Measurements from ENCODE around the gene ESPNL. TPM values are rescaled to one million over a fixed set of nuclear protein-coding genes. Genes with fewer than 3 reads are reported as not detected.

Gene ESPNL
- total and polyA plus RNA-seq, 9 donors = 0.11 to 12.9 (median 0.61) TPM

GRCh38 chr2:238128534-238129001 is 28.4 kb downstream of the ESPNL start:
- no peaks in the 10 kb centered on the region for H3K27me3 ChIP-seq
- peaks cover 6% of the 10 kb centered on the region for H3K4me1 ChIP-seq (ENCODE audit: insufficient read depth)
- TF ChIP-seq POLR2A (IDR thresholded peaks at IDR 0.05) (no peak), EP300 (IDR thresholded peaks at IDR 0.05) (no peak)
- TF ChIP-seq, protein P1, sequence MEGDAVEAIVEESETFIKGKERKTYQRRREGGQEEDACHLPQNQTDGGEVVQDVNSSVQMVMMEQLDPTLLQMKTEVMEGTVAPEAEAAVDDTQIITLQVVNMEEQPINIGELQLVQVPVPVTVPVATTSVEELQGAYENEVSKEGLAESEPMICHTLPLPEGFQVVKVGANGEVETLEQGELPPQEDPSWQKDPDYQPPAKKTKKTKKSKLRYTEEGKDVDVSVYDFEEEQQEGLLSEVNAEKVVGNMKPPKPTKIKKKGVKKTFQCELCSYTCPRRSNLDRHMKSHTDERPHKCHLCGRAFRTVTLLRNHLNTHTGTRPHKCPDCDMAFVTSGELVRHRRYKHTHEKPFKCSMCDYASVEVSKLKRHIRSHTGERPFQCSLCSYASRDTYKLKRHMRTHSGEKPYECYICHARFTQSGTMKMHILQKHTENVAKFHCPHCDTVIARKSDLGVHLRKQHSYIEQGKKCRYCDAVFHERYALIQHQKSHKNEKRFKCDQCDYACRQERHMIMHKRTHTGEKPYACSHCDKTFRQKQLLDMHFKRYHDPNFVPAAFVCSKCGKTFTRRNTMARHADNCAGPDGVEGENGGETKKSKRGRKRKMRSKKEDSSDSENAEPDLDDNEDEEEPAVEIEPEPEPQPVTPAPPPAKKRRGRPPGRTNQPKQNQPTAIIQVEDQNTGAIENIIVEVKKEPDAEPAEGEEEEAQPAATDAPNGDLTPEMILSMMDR (IDR thresholded peaks at IDR 0.05) = no peak
- H3K27ac ChIP-seq = no peak overlapping the region
- H3K4me3 ChIP-seq = no peak overlapping the region
- H3K9me3 ChIP-seq = no peaks in the 10 kb centered on the region
- intact Hi-C loops (cut with DNase I) = no loop called here
- WGBS, 3 donors = 84 to 93% (median 86%) methylated on average over 30 of the region's 30 CpGs
- H3K36me3 ChIP-seq = no peaks in the 10 kb centered on the region
- no peak for DNase-seq

GRCh38 chr2:238129166-238130010 is 29.2 kb downstream of the ESPNL start:
- no peak for DNase-seq
- Histone ChIP-seq H3K4me3 (no peak overlapping the region), H3K27ac (no peak overlapping the region), H3K27me3 (no peaks in the 10 kb centered on the region), H3K4me1 (ENCODE audit: insufficient read depth) (peaks cover 6% of the 10 kb centered on the region), H3K9me3 (no peaks in the 10 kb centered on the region), H3K36me3 (no peaks in the 10 kb centered on the region)
- TF ChIP-seq, protein P1 (IDR thresholded peaks at IDR 0.05) = no peak
- TF ChIP-seq POLR2A (IDR thresholded peaks at IDR 0.05) = no peak
- no peak for TF ChIP-seq EP300 (IDR thresholded peaks at IDR 0.05)
- intact Hi-C loops (cut with DNase I) = no loop called here
- WGBS, 3 donors = 83 to 85% (median 84%) methylated on average over 22 of the region's 22 CpGs

DNA sequence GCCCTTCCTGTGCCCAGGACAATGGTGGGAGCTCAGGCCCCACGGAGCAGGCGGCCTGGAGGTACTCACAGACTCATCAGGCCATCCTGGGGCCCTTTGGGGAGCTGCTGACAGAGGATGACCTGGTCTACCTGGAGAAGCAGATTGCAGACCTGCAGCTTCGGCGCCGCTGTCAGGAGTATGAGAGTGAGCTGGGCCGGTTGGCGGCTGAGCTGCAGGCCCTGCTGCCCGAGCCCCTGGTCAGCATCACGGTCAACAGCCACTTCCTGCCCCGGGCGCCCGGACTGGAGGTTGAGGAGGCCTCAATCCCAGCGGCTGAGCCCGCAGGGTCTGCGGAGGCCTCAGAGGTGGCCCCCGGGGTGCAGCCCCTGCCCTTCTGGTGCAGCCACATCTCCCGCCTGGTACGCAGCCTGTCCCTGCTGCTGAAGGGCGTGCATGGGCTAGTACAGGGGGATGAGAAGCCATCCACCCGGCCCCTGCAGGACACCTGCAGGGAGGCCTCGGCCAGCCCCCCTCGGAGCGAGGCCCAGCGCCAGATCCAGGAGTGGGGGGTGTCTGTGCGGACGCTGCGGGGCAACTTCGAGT is 30.1 kb downstream of the ESPNL start:
- DNase-seq = no peak
- Histone ChIP-seq H3K27ac (no peak overlapping the region), H3K4me1 (ENCODE audit: insufficient read depth) (peaks cover 6% of the 10 kb centered on the region), H3K27me3 (no peaks in the 10 kb centered on the region), H3K4me3 (no peak overlapping the region), H3K36me3 (no peaks in the 10 kb centered on the region), H3K9me3 (no peaks in the 10 kb centered on the region)
- 86 to 90% (median 90%) methylated on average over 28 of the region's 28 CpGs for WGBS, 3 donors
- TF ChIP-seq, protein P1 (IDR thresholded peaks at IDR 0.05) = no peak
- no peak for TF ChIP-seq POLR2A (IDR thresholded peaks at IDR 0.05)
- no peak for TF ChIP-seq EP300 (IDR thresholded peaks at IDR 0.05)
- intact Hi-C loops (cut with DNase I) = no loop called here

GRCh38 chr2:238130696-238131628 is 30.8 kb downstream of the ESPNL start:
- intact Hi-C loops (cut with DNase I) = no loop called here
- 90 to 93% (median 92%) methylated on average over 54 to 68 of the region's 68 CpGs for WGBS, 3 donors
- Histone ChIP-seq H3K4me1 (ENCODE audit: insufficient read depth) (peaks cover 6% of the 10 kb centered on the region), H3K4me3 (no peak overlapping the region), H3K9me3 (no peaks in the 10 kb centered on the region), H3K27ac (no peak overlapping the region), H3K27me3 (no peaks in the 10 kb centered on the region), H3K36me3 (no peaks in the 10 kb centered on the region)
- no peak for DNase-seq
- TF ChIP-seq, protein P1 (IDR thresholded peaks at IDR 0.05) = no peak
- TF ChIP-seq POLR2A (IDR thresholded peaks at IDR 0.05) (no peak), EP300 (IDR thresholded peaks at IDR 0.05) (no peak)
